Prostate gland (tissue), 2 donors: ENCODE data around the gene CEMIP.

ENCODE experiments used
- CTCF ChIP-seq, 4 experiments: fragments of 200-600 bp in 2 of 4; fragments of 450-650 bp in 2 of 4; sonication (generic) in 2 of 4; IDR thresholded peaks; 1 replicate in 3 of 4; 2 replicates in 1 of 4; pipeline ENCODE4 v1.5.1; 2016 to 2019; ENCODE audit warnings: antibody characterized with exemption in 4 of 4, mild to moderate bottlenecking in 2 of 4, moderate library complexity in 2 of 4
- POLR2A ChIP-seq: fragments of 450-650 bp; IDR thresholded peaks from one replicate; pipeline ENCODE4 v1.6.1; 2016; ENCODE audit warnings: antibody characterized with exemption, mild to moderate bottlenecking

- TF ChIP-seq CTCF (IDR thresholded peaks at IDR 0.05) (no peak), POLR2A (no peak)
Measured at GRCh38 chr15:80920271-80920699, 141.1 kb downstream of the CEMIP start.
